PFSK-1 (cell line): ENCODE data around the gene CFAP299.

Experiments
- FOXP2 ChIP-seq: optimal IDR thresholded peaks from 2 replicates; pipeline ENCODE3; 2011; ENCODE audit warnings: borderline replicate concordance, control low read depth, inconsistent platforms; ENCODE audit not compliant: insufficient read depth; ENCODE audit errors: extremely low read length, extremely low read depth
- POLR2AphosphoS5 ChIP-seq: IDR thresholded peaks from 2 replicates; pipeline ENCODE4 v1.6.1; 2012; ENCODE audit warnings: low read depth, mild to moderate bottlenecking, control low read depth, low read length, moderate library complexity
- SIN3A ChIP-seq: IDR thresholded peaks from 2 replicates; pipeline ENCODE4 v1.6.1; 2012; ENCODE audit warnings: mild to moderate bottlenecking, low read length, moderate library complexity, borderline replicate concordance; ENCODE audit not compliant: insufficient read depth
- TAF1 ChIP-seq: IDR thresholded peaks from 2 replicates; pipeline ENCODE4 v1.6.1; 2012; ENCODE audit warnings: low read length, control low read depth, borderline replicate concordance; ENCODE audit not compliant: insufficient read depth
- TF ChIP-seq, protein P1 (sequence below), 2 experiments: IDR thresholded peaks; 2 replicates each; pipeline versions ENCODE4 v1.6.1 to v1.8.0; 2011 to 2012; ENCODE audit warnings: low read depth in 2 of 2, low read length in 2 of 2, control low read depth in 1 of 2, inconsistent platforms in 1 of 2, mild to moderate bottlenecking in 1 of 2, moderate library complexity in 1 of 2; ENCODE audit not compliant: insufficient read depth in 1 of 2

DNA sequence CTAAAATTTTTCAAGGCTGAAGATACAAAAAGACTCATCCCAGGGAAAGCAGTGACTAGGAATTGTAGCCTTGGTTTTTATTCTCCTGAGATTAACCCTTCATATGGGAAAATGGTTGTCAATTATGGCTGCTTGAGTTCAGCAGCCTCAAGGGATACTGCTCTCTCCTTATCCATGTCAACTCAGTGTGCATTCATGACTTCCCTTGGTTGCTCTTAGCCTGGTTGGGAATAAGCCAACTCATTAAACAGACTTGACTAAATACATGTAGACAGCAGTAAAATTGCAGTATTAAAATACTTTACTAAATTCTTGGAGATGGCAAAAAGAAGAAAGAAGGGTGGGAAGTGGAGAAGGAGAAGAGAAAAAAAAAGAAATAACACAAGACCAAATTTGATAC lies 650.5 kb downstream of the CFAP299 start:
- TF ChIP-seq, protein P1, sequence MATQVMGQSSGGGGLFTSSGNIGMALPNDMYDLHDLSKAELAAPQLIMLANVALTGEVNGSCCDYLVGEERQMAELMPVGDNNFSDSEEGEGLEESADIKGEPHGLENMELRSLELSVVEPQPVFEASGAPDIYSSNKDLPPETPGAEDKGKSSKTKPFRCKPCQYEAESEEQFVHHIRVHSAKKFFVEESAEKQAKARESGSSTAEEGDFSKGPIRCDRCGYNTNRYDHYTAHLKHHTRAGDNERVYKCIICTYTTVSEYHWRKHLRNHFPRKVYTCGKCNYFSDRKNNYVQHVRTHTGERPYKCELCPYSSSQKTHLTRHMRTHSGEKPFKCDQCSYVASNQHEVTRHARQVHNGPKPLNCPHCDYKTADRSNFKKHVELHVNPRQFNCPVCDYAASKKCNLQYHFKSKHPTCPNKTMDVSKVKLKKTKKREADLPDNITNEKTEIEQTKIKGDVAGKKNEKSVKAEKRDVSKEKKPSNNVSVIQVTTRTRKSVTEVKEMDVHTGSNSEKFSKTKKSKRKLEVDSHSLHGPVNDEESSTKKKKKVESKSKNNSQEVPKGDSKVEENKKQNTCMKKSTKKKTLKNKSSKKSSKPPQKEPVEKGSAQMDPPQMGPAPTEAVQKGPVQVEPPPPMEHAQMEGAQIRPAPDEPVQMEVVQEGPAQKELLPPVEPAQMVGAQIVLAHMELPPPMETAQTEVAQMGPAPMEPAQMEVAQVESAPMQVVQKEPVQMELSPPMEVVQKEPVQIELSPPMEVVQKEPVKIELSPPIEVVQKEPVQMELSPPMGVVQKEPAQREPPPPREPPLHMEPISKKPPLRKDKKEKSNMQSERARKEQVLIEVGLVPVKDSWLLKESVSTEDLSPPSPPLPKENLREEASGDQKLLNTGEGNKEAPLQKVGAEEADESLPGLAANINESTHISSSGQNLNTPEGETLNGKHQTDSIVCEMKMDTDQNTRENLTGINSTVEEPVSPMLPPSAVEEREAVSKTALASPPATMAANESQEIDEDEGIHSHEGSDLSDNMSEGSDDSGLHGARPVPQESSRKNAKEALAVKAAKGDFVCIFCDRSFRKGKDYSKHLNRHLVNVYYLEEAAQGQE (IDR thresholded peaks at IDR 0.05; ENCODE audit: insufficient read depth in 1 of 2, low read depth in 2 of 2, low read length in 2 of 2), result no peak
- no peak for TF ChIP-seq POLR2AphosphoS5
- no peak for TF ChIP-seq FOXP2
- TF ChIP-seq TAF1, result no peak
- no peak for TF ChIP-seq SIN3A
